Activated T-cell treated with anti-CD3 and anti-CD28 coated beads, Interleukin-2, amount 50 U/mL, for 48 hours (primary cell): Measurements from ENCODE around the gene AMER3.

Experiments used
- DNase-seq, 2 experiments: peaks; one replicate each; pipeline ENCODE4 v3.0.0-alpha.2; 2020

AMER3 gene

DNA sequence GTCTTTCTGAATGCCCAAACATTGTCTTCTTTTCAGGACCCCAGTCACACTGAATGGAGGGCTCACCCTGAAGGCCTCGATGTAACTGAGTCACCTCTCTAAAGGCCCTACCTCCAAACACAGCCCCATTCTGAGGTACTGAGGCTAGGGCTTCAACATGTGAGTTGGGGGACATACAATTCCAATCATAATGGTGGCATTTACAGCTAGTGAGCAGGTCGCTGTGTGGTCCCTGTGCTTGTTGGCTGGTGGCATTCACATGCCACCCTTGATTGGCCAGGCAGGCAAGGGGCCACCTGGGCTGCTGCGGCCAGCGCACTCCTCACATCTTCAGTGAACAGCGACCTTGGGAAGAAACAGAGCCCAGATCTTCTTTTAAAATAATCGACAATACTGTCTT is 30.7 kb downstream of the AMER3 start:
- DNase-seq: no peak

DNA sequence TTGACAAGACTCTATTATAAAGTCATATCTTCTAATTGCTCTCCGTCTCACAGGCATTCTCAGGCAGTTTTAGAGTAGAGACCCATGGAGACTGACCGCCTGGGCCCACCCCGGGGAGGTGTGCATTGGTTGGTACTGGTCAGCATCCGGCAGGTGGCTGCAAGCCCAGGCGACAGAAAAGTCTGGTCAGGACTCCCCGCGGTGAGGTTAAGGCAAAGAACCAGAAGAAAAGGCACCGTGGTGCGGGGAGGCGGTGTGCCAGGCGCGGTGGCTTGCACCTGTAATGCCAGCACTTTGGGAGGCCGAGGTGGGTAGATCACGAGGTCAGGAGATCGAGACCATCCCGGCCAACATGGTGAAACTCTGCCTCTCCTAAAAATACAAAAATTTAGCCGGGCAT is 32.5 kb downstream of the AMER3 start:
- no peak for DNase-seq

DNA sequence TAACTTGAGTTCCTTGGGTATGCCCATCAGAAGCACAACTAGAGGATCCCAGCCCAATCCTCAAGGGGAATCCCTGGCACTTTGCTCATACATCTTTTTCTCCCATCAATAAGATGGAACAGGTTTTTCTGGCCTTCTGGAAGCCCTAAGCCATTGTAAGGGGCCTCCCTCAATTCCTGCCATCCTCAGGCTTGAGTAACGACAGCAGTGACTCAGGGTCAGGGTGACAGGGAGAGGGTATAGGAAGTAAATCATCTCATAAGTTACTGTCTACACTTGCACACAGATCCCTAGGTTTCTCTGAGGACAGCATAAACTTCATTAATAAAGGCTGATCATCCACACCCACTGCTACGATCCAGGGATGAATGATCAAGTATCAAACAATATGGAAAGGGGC is 35.0 kb downstream of the AMER3 start:
- no peak for DNase-seq

DNA sequence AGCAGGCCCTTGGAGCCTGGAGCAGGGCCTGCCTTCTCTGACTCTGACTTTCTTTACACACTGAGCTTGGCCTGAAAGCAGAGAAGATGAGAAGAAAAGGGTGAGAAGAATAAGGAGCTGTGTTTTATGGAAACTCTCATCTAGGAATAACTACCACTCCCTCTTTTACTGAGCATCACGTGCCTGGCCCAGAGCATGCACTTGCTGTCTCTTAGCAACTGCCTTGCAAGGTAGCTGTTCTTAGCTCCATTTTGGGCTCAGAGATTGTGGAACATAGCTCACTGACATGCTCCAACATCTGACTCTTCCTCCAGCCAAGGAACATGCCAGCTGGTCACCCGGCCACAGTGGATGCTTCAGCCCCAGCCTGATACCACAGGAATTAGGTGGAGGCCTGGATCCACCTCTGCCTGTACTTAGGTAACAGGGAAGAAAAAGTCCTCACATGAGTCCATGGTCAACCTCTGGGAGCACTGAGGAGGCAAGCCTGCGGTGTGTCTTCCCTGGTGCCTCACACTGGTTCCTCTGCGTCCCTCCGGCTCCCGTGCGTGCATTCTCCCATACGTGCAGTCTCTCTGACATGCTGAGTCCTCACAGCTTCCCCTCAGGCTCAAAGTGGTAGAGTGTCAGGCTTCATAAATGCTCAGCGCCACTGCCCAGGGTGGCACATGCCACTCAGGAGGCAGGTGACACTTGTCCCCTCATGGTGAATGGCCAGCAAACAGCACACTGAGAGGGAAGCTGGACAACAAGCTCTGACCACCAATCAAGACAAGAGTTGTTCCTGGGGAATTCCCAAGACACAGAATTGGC is 35.7 kb downstream of the AMER3 start:
- no peak for DNase-seq

DNA sequence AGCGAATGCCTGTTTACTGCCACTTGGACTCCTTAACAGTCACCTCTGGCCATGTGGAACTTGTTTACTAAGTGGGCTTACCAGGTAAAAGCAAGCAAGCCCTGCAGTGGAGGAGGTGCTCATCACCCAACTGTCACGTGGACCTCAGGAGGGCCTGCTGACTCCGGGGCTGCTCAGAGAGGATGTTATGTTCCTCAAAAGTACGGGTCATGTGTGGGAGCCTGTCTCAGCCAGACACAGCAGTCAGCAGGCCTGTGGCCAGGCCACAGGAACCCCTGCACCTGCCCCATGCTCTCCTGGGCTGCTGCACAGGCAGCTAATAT is 36.2 kb downstream of the AMER3 start:
- DNase-seq: no peak

DNA sequence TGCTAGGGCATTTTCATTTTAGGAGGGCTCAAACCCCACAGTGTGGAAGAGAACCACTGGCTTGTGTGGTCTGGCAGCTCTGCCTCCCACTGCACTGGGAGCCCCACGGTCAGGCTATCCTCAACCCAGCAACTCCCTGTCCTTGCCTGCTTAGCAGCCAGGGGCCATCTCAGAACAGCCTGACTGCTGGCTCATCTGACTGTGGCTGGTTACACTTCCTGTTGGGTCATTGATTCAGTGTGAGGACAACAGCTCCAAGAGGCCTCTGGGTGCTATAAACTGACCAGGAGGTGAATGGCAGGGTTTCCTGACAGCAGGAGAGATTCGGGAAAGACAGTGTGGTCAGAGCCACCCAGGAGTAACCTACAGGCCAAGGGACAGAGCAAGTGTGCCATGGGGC is 40.1 kb downstream of the AMER3 start:
- DNase-seq: no peak

DNA sequence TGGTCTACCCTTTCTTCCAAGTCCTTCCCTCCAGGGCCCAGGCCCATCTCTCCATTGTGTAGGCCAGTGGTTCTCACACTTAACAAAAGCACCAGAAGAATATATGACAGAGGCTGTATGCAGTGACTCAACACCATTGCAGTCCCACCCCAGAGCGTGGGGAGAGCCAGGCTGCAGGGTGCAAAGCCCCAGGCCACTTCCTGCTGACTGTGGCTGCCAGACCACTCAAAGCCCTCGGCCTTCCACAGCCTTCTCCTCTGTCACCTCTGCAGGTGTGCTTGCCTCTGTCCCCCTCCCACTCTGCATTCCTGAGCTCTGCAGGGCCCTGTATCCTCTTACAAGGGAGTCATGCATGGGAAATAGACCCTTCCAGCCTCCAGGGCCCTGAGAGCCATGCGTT is 41.0 kb downstream of the AMER3 start:
- no peak for DNase-seq

DNA sequence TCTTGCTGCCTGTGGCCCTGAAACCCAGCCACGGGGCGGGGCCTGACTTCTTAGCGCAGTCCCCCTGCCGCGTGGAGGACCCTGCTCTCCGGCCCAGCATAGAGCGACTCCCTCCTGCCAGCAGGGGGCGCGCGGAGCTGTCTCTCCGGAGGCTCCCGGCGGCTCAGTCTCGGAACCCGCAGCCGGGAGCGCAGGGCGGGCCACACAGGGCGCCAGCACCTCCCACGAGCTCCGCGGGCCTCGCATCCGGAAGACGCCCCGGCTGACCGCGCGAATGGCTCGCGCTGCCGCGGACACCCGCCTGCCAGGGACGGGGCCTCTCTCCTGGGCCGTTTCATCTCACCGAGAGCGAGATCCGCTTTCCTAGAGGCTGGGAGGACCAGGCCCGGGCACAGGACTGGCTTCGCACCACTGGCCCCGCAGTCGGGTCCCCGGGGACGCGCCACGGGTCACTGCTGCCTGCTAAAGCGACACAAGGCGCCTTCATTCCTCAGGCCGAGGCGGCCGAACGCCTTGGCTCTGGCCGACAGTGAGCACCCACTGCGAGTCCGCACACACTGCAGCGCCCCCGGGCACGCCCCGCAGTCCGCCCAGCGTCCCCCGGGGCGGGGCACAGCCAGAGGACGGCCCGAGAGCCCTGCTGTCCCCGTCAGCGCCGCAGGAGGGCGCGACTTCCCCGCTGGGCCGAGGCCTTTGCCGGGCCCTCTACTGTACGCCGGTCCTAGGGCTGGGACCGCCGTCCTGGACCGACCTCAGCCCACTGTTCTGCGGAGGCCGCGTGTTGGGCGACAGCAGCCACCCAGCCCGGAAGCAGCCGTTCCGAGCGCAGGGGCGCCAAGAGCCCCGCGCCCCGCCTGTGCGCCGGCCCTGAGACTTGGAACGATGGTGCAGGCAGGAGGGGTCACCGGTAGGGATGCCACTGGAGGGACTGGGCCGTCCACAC is 42.4 kb downstream of the AMER3 start:
- DNase-seq: peak; percentile 94 to 95

DNA sequence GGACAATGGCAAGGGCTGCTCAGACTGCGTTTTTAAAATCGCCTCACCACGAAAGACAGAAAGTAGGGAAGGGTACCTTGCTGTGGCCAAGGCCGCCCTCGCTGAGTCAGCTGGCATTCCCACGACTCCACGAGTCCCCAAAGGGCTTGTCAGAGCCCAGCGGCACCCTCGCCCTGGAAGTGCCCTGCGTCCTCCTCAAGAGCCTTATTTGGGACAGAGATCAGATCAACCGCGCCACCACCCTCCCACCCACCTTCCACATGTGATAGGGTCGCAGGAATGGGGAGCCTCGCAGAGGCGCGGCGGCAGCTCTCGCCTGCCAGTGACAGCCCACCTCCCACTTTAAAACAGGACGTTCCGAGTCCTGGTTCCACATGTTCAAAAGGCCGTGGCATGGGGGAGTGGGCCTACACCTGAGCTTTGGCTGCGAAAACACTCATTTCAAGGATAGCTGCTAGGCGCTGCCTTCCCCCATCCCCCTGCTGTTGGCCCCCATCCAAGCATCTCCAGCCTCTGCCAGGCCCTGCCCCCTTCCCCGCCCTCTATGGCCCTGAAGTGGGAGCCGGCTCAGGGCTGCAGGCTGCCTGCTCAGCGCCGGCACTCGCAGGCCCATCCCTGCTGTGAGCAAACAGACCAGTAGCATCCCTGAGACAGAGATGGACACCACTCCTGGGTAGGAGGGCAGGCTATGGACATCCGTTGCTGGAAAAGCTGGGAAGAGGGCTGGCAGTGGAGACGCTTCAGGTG is 43.3 kb downstream of the AMER3 start:
- no peak for DNase-seq

DNA sequence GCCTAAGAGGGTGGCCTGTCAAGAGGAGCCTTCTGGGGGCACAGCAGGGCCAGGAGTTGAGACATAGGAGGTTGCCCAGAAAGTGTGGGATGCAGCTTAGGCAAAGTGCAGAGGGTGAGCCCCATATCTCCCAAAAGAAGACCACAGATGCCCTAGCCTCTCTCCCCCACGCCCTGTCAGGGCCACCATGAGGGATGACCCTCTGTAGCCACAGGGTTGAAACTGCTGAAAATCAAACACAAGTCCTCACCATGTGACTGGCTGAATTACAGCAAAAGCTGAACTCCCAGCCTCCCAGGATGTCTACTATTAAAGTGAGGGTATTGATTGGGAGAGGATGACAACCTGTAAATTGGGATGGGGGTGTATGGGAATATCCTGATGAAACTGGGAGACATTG is 44.0 kb downstream of the AMER3 start:
- no peak for DNase-seq

DNA sequence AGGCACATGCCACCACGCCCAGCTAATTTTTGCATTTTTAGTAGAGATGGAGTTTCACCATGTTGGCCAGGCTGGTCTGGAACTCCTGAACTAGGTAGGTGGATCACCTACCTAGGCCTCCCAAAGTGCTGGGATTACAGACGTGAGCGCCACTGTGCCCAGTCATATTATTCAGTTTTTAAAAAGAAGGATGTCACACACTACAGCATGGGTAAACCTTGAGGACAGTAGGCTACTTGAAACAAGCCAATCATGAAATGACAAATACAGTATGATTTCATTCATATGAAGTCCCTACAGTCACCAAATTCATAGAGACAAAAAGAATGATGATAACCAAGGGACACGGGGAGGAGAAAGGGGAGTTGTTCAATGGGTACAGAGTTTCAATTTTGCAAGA is 50.3 kb downstream of the AMER3 start:
- DNase-seq: no peak

DNA sequence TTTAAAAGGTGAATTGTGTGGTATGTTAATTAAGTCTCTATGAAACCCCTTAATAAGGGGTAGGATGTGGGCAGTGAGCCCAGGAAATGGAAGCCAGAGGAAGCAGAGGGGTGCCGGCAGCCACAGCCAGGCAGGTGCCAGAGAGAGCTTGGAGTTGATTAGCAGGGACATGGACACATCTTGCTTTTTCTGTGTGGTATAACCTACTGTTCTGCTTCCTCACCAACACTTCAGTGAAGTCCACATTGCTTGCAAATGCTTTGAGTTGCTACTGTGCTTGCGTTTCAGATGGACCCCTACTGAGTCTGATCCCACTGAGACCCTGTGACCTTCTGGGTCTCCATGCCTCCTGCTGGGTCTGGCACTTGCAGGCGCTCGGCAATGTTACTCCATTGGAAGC is 51.0 kb downstream of the AMER3 start:
- no peak for DNase-seq

DNA sequence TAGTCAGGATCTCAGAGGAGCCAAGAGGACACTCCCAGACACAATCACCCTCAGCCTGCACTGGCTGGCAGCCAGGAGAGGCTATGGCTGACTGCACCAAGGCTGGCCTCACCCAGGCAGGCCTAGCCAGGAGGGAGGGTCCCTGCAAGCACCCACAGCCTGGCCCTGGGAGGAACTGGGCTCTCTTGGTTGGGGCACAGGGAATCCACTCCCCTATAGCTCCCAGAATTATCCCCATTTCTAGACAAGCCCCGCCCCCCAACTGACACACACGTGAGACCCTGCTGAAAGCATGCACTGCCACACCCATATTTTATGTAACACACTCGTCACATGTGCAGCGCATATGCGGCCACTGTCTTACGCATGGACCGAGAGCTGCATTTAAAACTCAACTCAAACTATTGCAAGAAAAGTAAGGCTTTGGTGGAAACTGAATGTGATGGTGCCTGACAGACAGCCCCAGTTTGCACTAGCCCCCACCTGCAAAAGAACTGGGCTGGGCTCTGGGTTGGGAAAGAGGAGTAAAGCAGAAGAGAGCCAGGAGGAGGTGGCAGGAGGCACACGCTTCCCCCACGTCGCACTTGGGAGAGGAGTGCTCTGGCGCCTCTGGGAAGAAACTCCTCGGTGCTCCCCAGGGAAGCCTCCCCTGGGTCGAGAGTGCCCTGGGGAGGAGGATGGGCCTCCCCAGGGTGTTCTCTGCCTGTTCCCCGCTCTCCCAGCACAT is 52.5 kb downstream of the AMER3 start:
- no peak for DNase-seq

DNA sequence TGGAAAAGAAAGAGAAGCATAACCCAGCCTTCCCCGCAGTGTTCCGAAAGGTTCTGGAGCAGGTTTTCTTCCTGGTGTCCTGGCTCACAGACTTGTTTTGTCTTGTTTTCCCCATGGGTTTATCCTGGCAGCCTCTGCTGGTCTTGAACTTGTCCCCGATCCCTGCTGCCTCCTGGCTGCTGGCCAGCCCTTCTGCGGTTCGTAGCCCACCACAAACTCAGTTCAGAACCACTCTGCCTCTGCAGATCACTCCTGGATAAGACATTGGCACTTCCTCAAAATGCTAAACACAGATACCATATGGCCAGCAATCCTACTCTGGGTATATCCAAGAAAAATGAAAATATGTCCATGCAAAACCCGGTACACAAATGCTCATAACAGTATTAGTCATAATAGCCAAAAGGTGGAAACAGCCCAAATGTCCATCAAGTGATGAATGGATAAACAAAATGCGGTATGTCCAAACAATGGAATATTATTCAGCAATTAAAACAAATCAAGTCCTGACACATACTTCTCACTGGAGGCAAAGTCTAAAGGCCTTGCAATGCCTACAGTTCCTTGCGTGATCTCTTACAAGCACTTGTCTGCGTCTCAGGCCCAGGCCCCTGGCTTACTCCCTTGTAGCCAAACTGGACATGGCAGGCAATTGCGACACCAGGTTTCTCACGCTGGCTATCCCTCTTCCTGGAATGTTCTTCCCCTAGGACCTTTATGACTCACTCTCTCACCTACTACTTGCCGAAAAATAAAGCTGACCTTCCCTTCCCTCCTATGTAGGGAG is 53.3 kb downstream of the AMER3 start:
- DNase-seq: no peak

DNA sequence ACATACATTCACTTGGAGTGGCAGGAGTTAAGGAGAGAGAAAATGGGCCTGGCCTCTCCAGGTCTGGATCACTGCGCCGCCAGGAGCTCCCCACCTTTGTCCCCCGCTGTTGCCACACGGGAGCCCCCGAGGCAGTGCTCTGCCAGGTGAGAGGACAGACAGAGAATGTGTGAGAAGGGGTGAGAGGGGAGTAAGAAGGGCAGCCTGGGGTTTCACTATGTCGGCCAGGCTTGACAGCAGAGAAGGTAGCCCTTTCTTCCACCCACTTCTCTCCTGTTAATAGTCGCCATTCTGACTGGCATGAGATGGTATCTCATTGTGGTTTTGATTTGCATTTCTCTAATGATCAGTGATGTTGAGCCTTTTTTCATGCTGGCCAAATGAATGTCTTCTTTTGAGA is 55.1 kb downstream of the AMER3 start:
- DNase-seq: no peak

DNA sequence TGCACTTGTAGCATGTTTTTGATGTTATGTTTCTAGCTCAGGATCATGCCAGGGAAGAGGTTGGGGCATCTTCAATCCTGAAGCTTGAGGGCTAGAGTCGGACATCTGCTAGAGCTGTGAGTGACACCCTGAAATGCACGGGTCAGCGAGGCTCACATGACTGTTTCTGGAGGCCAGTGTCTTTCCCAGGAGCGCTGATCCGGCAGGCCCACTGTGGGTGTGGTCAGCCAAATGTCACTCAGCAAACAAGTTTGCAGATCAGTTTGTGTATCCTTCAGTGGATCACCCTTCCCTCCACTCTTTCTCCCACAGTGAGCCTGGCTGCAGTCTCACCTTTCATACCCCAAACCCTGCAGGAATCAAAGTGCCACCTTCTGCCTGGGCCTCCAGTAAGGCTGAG is 58.4 kb downstream of the AMER3 start:
- no peak for DNase-seq

DNA sequence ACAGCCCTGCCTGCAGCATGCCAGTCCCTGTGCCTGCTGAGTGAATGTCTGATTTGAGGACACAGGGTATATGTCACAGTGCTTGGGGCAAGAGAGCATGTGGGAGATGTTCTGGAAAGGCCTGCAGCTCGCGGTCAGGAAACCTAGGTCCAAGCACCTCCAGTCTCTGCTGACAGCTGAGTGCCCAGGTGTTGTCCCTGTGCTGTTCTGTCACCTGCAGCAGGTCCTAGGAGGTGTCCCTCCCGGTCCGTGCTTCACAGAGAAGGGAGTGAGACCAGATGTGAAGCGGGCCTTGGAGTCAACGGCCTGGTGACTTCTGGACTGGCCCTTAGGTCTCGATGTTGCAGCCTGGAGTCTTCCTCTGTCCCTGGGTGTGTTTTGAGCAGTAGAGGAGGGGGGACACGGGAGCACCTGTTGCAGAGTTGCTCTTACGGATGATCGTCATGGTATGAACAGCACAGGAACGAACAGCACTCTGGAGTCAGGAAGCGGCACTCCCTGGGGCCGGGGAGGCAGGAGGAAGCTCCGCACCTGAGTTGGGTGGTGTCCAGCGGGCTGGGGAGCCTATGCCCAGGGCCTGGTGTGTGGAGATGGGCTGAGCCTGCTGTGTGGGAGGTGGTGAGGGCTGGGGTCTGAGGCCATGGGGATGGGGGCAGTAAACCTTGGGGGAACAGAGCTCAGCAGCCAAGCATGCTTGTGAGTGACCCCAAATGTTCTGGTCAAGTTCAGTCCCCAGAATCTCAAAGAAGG is 59.8 kb downstream of the AMER3 start:
- DNase-seq: no peak
